Cerebellar nuclear complex (tissue), 1 donor: ENCODE data around the gene ANKRD10.
"Not testable (repeated sequence)": the region's sequence is repeated elsewhere in the genome, so short reads cannot be mapped to it uniquely, and the experiment has no call there.

Source experiments
- DNase-seq, 2 experiments: peaks; one replicate each; lab custom pipeline; 2025; lab: John Stamatoyannopoulos, UW

Gene ANKRD10

DNA sequence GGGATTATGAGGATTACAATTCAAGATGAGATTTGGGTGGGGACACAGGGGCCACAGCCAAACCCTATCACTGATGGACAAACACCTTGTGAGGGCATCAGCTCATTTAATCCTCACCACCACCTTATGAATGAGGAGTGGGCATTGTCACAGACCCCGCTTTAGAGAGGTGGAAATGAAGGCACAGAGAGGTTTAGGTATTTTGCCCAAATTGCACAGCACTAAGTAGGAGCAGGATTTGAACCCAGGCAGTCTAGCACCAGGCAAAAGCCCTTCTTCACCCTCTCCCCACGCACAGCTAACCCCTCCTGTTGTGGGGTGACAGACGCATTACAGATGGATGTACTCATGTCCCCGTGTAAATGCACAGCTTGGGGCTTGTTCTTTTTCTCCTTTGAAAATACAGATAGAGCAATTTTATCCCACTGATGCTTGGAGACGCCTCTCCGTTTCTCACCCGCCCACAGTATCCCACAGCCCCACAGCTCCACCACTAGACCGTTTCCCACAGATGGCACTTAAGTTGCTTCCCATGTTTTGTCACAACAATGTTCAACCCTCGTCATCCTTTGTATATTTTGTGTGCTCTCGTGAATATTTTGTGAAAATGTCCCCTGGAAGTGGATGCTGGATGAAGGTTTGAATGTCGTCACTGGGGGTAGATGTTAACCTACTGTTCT lies 48.2 kb downstream of the ANKRD10 start:
- DNase-seq: no peak

GRCh38 chr13:110863685-110864084 lies 51.2 kb downstream of the ANKRD10 start:
- no peak for DNase-seq

GRCh38 chr13:110860983-110861382 lies 53.9 kb downstream of the ANKRD10 start:
- DNase-seq: no peak

DNA sequence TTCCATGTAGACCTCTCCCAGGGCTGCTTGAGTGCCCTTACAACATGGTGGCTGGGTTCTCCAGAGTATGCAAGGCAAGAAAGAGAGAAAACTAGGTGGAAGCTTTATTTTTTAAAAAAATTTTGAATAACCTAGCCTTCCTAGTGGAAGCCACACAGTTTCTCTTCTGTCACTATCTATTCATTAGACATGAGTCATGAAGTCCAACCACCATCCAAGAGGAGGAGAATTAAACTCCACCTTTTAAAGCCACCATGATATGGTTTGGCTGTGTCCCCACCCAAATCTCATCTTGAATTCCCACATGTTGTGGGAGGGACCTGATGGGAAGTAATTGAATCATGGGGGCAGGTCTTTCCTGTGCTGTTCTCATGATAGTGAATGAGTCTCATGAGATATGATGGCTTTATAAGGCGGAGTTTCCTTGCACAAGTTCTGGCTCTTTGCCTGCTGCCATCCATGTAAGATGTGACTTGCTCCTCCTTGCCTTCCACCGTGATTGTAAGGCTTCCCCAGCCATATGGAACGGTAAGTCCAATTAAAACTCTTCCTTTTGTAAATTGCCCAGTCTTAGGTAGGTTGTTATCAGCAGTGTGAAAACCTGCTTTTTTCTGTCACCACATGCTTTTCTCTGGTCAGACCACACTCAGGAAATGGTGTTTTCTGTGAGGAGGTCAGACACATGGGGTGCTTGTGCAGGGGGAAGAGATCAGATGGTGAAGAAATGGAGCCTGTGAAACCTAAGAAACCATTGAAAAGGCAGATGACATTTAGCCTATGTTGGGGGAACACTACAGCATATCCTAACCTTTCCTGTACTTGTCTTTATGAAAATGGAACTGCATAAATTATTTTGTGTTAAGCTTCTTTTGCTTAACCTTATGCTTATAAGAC lies 57.7 kb downstream of the ANKRD10 start:
- DNase-seq: no peak

DNA sequence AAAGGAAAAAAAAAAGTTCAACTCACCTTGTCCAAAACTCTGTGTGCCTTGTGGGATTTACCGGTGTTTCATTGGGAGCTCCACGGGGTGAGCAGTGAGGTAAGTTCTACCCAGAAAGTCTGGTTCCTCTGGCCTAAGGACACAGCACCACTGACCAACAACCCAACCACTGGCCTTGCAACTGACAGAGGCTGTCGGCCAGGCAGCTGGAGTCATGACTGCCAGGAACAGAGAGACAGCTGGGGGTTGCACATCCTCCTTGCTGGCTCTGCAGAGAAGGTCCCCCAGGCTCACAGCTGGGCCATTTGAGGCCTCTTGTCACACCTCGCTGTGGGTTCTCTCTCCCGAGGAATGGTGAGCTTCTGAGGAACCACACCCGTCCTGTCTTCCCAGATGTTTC lies 59.5 kb downstream of the ANKRD10 start:
- DNase-seq: no peak

- DNase-seq: no peak
Observed at GRCh38 chr13:110854866-110855265, 60.0 kb downstream of the ANKRD10 start.

DNA sequence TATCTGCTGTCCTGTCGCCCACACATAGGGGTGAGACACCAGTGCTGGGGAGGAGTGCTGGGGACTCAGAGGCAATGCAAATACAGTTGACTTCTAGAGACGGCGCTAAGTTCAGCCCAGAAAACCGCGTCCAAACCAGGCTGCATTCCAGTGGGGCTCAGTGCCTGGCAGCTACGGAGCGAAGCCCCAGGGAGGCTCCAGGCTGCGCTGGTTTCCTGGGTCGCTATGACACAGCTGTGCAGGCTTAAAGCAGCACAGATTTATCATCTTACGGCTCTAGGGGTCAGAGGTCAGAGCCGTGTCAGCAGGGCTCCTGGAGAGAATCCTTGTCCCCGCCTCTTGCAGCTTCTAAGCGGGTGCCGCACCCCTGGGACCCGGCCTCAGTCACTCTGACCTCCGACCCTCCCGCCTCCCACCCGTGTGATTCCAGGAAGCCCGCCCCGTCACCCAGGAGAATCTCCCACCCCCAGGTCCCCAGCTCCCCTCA lies 61.6 kb downstream of the ANKRD10 start:
- no peak for DNase-seq

DNA sequence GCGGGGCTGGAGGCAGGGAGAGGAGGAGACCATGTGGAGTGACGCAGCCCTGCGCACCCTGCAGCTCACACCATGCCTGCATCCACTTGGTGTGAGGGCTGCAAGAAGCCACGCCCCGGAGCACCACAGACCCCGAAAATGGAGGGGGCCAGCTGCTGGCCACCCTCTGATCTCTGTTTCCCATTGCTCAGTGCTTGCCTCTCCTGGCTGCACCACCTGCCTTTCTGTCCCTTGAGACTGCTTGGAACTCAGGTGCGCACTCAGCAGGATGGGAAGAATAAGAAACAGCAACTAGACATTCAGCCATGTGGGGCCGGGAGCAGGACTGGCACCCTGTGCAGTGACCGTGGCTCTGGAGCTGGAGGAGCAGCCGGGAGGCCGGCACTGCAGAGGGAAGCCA lies 64.0 kb downstream of the ANKRD10 start:
- no peak for DNase-seq

GRCh38 chr13:110850006-110850405 lies 64.9 kb downstream of the ANKRD10 start:
- no peak for DNase-seq

DNA sequence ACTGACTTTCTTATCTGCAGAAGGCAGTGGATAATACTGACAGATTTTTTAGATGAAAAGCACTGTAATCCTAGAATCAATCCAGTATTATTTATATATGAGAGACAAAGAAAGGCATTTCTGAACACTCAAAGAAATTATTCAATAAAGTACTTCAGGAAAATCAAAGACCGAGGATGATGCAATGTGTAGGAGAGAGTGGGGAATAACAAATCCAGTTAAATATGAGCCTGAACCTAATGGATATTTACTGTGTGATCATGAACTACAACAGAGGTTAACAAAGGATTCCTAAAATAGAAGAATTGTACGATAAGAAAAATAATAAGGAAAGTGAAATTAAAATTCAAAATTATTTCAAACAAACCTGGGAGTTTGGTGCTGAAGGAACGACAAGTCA lies 69.3 kb downstream of the ANKRD10 start:
- DNase-seq: no peak

GRCh38 chr13:110841846-110842245 lies 73.0 kb downstream of the ANKRD10 start:
- no peak for DNase-seq

DNA sequence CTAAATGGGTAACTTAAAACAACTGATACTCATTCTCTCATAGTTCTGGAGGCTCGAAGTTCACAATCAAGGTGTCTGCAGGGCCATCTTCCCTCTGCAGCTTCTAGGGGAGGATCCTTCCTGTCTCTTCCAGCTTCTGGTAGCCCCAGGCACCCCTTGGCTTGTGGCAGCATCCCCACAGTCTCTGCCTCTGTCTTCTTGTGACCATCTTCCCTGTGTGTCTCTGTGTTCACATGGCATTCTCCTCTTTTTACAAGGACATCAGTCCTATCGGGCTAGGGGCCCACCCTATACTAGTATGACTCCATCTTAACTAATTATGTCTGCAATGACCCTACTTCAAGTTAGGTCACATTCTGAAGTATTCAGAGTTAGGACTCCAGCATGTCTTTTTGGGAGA lies 73.5 kb downstream of the ANKRD10 start:
- no peak for DNase-seq

DNA sequence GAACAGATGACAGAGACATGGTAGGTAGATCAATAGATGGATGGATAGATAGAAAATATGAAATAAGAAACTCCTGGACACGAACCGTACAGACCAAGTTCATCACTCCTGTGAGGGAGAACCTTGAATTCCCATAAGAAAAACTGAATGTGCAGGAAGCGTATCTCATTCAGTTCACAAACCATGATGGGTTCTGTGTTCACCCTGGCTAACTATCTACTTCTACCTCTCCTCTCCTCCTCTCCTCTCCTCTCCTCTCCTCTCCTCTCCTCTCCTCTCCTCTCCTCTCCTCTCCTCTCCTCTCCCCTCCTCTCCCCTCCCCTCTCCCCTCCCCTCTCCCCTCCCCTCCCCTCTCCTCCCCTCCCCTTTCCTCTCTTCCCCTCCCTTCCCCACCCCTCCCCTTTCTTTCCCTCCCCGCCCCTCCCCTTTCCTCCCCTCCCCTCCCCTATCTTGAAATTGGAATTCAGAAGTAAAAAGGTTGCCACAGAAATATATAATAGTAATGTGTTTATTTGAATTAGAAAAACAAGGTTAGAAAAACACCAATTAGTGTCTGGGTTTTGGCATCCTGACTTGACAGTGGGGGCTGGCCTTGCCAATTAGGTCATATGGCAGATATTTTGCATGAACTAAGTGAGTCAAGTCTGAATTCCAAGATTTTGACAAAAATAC lies 75.9 kb downstream of the ANKRD10 start:
- no peak for DNase-seq

GRCh38 chr13:110838116-110838515 lies 76.8 kb downstream of the ANKRD10 start:
- DNase-seq: no peak

DNA sequence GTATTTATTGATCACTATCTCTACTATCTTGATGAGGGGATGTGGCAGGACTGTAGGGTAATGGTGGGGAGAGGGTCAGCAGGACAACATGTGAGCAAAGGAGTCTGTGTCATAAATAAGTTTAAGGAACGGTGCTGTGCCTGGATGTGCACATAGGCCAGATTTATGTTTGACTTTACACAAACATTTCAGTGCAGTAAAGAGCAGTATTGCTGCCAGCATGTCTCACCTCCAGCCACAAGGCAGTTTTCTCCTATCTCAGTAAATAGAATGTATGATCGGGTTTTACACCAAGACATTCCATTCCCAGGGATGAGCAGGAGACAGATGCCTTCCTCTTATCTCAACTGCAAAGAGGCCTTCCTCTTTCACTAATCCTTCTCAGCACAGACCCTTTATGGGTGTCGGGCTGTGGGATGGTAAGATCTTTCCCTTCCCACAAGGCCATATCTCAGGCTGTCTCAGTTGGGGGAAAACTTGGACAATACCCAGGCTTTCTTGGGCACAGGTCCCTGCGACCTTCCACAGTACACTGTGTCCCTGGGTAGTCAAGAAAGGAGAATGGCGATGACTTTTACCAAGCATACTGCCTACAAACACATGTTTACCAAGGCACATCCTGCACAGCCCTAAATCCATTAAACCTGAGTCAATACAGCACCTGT lies 77.3 kb downstream of the ANKRD10 start:
- DNase-seq: not testable (repeated sequence)

DNA sequence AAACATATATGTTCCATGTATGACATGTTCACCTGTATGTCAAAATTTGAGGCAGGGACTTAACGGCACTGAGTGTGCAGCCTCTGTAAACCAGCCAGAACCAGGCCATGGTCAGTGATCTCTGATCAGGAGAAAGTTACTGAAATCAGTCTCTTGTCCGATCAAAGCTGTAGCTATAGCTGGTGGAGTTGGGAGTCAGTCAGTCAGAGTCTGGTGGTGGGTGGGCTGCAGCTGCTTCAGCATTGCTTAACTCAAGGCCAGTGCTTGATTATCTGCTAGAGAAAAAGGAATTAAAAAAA lies 78.3 kb downstream of the ANKRD10 start:
- DNase-seq: no peak

DNA sequence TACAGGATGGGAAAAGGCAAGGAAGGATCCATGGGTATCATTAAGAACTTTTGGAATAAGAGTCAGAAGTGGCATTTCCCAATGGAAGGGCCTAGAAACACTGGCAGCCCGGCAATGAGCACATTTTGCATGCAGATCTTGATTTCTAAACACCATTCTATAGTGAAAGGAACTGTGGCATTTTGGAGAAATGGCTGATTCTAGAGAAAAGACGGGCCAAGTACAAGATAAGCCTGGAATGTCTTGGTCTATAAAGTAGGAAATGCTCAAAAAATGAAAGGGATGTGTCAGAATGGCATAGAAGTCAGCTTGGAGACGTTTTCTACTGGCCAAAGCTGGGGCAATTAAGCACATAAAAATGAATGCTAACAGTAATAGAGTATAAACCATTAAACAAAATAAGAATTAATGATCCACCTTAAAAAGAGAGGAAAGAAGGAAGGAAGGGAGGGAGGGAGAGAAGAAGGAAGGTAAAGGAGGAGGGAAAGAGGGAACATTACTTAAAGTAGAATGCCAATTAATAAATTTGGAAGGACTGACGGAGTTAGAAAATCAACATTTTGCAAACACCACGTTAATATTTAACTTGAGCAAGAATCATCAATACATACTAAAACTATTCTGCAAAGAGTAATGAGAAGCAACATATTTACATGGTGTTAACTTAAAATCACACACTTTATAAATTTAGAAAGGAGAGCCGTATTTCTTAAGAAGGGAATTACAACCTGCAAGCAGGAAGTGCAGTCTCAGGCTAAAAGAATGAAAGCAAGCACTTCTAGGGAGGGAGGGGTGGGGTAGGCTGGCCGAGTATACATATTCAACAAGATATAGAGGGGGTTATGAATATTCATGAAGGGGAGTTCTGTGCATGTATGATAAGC lies 78.9 kb downstream of the ANKRD10 start:
- DNase-seq: no peak

GRCh38 chr13:110834572-110834971 lies 80.3 kb downstream of the ANKRD10 start:
- DNase-seq: no peak

DNA sequence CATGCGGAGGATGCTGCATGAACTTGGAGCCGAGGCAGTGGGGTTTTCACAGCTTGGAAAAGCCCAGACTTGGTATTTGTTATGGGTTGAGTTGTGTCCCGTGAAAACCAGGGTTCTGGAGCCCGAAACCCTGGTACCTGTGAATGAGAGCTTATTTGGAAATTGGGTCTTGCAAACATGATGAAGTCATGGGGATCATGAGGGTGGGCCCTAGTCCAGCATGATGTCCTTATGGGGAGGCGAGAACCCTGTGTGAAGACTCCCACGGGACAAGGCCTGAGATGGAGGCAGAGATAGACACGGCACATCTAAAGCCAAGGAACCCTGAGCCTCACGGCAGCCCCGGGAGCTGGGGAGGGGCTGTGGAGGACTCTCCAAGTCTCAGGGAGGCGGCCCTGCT lies 82.3 kb downstream of the ANKRD10 start:
- DNase-seq: no peak

DNA sequence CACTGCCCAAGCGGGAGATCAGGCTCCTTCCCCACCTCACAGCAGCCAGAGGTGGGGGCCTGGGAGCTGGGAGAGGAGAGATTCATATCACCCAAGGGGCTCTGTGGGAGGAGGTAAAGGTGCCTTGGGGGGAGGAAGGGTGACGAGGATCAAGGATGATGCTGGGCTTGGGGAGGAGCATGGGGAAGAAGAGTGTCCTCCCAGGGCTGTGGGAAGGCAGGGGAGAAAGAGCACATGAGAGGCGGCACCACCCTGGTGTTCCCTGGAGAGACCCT lies 82.7 kb downstream of the ANKRD10 start:
- DNase-seq: no peak

DNA sequence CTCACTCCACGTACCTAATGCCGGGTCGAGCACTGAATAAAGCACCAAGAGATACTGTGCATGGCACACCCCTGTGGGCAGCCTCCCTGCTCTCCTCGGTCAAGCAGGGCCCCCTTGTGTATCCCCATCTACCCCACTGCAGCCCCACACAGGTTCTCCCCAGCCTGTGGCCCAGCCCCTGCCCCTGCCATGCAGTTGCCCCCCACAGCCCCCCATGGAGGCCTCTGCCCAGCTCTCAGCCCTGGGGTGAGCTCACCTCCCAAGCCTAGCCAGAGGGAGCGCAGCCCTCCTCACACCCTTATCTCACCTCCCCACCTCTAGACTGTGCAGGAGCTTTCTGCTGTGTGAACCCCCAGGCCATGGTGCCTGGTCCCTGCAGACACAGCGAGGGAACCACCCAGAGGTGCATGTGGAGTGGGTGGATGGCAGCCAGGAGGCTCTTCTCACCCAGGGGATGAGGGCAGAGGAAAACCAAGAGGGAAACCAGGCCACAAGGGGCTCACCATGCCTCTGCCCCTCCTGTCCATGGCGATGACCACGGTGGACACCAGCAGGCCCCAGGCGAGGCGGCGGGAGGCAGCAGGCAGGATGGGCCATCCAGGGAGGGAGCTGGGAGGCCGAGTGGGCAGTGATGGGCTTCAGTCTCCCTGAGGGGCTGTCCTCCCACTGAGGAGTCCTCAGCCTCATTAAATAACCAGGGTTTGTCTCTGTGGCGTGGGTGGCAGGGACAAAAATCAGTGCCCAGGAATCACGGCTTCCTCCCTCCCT lies 83.2 kb downstream of the ANKRD10 start:
- DNase-seq: no peak
